NCI-H2227 treated with DMSO at 0.1 percent for 48 hours (cell line): ENCODE data around the gene TSPAN14.
"Not testable (repeated sequence)": the region's sequence is repeated elsewhere in the genome, so short reads cannot be mapped to it uniquely, and the experiment has no call there.

Experiments used
- DNase-seq: peaks from one replicate; lab custom pipeline; 2025; lab: John Stamatoyannopoulos, UW

The TSPAN14 gene

GRCh38 chr10:80470266-80470665, 16.2 kb downstream of the TSPAN14 start:
- DNase-seq = no peak

DNA sequence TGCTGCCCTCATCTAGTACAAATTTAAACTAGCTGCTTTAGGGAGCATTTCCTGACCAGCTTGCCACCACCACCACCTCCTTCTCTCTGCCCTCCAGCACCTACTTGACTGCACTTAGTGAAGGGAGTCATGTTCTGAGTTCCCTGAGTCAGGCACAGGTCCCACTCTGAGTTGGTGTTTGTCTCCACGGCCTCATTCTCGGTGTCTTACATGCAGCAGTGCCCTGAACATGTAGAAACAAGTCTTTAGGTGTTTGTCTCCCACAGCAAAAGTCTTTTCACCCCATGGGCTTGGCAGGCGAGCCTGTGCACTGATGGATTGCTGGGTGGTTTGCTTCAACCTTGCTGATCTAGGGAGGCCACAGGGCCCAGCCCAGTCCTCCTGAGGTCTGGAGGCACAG, 16.9 kb downstream of the TSPAN14 start:
- no peak for DNase-seq

- no peak for DNase-seq
Measured at GRCh38 chr10:80471715-80472233, 17.7 kb downstream of the TSPAN14 start.

- no peak for DNase-seq
Measured at GRCh38 chr10:80472234-80473095, 18.4 kb downstream of the TSPAN14 start.

DNA sequence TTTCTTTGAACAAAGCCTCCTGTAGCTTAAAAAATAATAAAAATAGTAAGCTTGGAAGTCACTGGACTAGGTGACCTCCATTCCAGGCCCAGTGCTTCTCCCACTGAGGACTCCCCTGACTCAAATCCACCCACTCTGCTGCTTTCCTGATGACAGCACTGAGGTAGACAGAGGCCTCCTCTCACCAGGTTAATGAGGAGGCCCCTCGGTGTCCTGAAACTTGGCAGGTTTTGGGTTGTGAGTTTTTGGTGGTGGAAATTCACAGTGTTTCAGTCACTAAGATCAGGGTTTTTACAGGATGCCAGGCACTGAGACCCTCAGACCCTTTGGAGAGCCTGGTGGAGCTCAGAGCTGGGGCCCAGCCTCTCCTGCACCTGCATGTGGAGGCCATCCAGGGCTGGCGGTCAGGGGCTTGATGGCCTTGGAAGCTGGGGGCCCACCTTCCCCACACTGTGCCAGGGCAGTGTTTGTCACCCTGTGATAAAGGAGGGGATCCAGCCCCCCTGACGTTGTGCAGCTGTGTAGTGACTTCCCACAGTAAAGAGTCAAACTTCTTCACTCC, 19.1 kb downstream of the TSPAN14 start:
- DNase-seq = no peak

GRCh38 chr10:80473692-80474596, 19.8 kb downstream of the TSPAN14 start:
- DNase-seq = no peak

DNA sequence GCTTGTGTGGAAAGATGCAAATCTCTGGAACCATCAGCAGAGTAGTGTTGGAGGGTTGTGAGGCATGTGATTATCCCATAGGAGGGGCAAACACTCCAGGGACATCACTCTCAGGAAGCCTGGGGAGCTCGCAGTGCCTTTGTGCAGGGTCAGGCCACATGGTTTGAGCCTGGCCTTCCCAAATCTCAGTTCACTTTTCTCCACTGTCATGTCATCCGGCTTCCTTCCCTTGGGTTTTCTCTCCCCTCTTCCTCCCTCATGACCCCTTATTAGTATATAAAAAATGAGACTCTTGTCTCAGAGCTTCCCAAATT, 20.4 kb downstream of the TSPAN14 start:
- DNase-seq = no peak

DNA sequence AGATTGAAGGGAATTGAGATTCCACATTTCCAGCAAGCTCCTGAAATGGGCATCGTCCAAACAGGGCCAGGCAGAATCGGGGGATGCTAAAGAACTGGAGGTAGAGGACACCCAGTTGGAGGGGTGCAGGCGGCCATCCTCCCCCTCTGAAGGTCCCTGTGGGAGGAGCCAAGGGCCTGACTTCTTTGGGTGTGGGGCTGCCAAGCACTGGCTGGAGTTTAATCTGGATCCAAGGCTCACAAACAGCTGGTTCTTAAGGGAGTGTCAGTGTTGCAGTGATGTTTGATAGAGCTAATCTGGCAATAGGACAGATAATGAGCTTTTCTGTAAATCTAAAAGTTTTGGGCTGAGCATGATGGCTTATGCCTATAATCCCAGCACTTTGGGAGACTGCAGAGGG, 20.8 kb downstream of the TSPAN14 start:
- no peak for DNase-seq

- not testable (repeated sequence) for DNase-seq
Measured at GRCh38 chr10:80475641-80476040, 21.5 kb downstream of the TSPAN14 start.

GRCh38 chr10:80476685-80477084, 22.6 kb downstream of the TSPAN14 start:
- DNase-seq = no peak

- DNase-seq = no peak
Measured at GRCh38 chr10:80477813-80478212, 23.7 kb downstream of the TSPAN14 start.

DNA sequence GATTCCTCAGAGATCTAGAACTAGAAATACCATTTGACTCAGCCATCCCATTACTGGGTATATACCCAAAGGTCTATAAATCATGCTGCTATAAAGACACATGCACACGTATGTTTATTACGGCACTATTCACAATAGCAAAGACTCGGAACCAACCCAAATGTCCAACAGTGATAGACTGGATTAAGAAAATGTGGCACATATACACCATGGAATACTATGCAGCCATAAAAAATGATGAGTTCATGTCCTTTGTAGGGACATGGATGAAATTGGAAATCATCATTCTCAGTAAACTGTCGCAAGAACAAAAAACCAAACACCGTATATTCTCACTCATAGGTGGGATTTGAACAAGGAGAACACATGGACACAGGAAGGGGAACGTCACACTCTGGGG, 26.3 kb downstream of the TSPAN14 start:
- DNase-seq = not testable (repeated sequence)

GRCh38 chr10:80480852-80481251, 26.7 kb downstream of the TSPAN14 start:
- DNase-seq = no peak

GRCh38 chr10:80484243-80484642, 30.1 kb downstream of the TSPAN14 start:
- DNase-seq = no peak

GRCh38 chr10:80484676-80485075, 30.6 kb downstream of the TSPAN14 start:
- no peak for DNase-seq

DNA sequence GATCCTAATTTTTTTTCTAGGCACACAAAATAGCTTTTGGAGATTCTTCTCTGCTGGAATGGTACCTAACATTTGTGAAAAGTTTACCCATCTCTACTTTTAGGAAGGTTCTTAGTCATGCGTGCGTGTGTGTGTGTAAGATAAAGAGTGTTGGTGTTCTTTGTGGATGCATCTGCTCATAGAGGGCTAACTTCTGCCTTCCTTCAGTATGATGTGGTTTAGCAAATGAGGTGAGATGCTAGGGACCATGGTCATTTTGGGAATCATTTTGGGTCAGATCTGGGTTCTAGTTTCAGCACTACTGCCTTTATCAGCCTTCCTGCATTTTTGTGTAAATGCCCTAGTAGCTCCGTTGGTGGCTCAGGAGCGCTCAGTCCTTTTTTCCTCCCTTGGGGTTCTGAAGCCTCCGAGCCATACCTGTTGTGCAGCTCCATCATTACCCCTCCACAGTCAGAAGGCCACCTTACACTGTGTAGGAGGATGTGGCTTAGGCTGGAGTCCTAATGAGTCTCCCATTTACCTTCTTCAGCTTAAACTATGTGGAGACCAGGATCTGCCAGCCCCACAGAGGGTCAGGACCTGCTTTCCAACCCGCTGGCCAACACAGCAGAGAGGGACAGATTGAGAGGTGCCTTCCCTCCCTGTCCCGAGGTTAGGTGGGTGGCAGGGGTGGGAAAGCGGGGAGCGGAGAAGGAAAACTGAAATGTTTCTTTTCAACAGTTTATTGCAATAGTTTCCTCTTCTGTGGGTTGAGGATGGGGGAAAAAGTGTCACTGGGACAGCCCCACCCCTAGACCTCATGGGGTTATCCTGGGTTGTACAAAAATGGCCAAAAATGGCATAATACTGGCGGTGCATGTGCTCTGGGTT, 31.2 kb downstream of the TSPAN14 start:
- no peak for DNase-seq

DNA sequence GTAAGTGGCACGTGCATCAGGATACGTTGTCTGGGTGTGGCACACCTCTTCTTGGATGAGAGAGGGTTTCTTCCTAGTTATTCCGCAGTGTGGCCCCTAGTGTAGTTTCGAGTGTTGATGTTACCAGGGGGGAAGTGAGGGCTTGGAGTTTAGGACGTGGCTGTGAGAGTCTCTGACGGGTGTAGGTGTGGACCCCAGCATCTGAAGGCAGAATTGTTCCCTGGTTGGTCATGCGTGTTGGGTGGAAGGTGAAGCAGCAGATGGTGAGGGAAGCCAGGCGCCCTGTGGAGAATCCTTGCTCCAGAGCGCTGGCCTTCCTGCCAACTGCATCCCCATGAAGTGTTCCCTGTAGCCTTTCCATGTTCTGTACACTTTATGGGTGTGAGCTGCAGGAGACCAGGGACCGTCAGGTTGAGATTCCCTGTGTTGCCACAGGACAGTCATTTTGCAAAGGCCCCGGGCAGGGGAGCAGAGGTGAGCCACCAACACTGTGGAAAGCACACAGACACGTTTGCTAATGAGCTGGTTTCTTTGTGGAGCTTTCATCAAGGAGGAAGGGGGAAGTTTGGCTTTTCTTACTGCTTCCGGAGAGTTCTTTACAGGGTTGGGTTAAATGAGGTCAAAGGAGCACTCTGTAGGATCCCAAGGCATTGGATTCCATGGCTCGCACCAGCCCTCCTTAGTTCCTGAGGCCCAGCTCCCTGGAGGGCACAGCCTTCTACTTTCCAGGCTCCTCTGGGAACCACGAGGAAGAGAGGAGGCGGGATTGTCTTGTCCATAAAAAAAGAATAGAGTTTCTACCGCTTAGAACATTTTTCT, 32.0 kb downstream of the TSPAN14 start:
- DNase-seq = no peak

DNA sequence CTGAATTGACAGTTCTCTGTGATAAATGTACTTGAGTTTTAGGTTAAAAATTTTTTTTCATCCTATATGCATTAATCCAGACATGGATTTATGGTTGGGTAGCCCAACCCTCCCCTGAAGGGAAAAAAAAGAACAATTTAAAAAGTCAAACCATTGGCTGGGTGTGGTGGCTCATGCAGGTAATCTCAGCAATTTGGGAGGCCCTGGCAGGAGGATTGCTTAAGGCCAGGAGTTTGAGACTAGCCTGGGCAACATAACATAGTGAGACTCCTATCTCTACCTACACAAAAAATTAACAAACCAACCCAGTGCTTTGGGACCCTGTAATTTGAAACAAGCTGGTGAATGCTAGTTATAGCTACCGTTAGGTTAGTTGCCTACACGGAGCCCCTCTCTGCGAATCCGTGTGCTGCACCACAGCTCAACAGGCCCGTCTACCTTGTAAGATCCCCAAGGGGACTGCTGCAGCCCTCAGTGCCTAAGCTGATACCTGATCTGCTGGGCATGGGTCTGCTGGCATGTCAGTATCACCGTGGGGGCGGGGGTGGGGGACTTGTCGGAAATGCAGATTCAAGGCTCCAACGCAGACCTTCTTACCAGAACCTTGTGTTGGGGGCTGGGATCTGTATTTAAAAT, 32.8 kb downstream of the TSPAN14 start:
- DNase-seq = no peak

DNA sequence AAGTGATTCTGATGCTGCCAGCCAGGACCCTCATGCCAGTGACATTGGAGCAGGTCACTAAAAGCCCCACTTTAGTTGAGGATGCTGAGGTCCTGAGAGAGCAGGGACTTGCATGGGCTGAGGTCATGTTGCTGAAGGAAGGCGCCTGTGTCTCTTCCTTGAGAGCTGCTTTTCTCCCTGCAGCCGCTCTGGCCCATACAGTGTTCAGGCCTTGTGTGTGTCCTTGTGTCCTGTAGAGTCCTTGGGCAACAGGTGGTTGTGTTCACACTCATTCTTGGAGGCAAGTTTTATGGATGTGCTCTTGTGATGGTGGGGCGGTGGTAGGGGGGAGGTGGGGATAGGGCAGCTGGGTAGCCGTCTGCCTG, 33.3 kb downstream of the TSPAN14 start:
- DNase-seq = no peak

DNA sequence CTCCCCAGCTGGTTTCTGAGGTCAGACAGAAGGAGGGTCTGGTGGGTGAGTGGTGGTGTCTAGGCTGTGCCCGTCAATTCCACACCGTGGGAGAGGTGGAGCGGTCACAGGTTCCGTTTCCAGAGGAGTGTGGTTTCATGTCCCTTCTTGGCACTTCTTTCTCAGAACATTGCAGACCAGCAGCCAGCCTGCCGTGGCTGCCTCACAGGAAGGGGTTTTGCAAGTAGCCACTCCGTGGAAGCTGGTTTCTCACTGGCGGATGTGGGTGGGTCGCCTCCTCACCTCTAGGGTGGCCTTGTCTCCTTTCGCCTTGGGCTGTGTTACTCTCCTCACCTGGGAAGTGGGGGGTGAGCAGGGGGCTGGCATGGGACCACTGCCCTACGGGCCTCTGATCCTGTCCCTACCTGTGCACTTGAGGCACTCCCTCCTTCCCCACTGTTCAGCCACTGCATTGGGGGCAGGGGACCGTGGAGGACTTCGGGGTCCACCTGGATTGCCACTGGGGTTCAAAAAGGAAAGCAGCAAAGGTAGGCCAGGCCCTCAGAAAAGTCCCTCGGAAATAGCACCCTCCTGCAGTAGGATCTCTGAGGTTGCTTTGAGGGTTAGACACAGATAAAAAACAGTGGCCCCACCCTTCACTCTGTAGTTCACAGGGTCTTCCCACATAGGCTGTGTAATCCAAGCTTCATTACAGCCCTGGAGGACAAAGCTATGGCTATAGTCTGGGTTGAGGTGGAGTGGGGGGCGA, 33.9 kb downstream of the TSPAN14 start:
- no peak for DNase-seq
